A549 (cell line): ENCODE data around the gene CPLX4. TPM values are rescaled to one million over a fixed set of nuclear protein-coding genes. Genes with fewer than 3 reads are reported as not detected.

Source experiments
- ATAC-seq, 2 experiments: fragments of 200-7000 bp in 1 of 2; fragments of >200 bp in 1 of 2; cut with Nextera tagmentation in 1 of 2; cut with Tn5 transposase in 1 of 2; 3 replicates each; pipeline versions ENCODE4 v1.8.0 to v1.9.1; 2018 to 2020; ENCODE audit warnings: mild to moderate bottlenecking in 1 of 2, moderate library complexity in 1 of 2
- CTCF ChIA-PET: fragments of 300-600 bp; sonication (Branson Sonifier 250); formaldehyde crosslinking; extraction: SDS; loops from one replicate; lab custom pipeline; 2021; ENCODE audit warnings: antibody characterized with exemption, inconsistent platforms; lab: Yijun Ruan, JAX
- POLR2A ChIA-PET: fragments of 350-600 bp; formaldehyde crosslinking; extraction: SDS; loops from one replicate; lab custom pipeline; 2021; ENCODE audit warnings: antibody characterized with exemption, inconsistent platforms; lab: Yijun Ruan, JAX
- DNase-seq, 2 experiments: peaks; one replicate each; pipeline versions ENCODE4 v3.0.0 to v3.0.0-alpha.2; 2011 to 2016; ENCODE audit warnings: low read depth in 1 of 2, low spot score in 1 of 2
- FAIRE-seq: peaks from 2 replicates; lab custom pipeline; 2011; peaks lifted over from hg19 to GRCh38; lab: Jason Lieb, UNC
- H3K27ac ChIP-seq, 2 experiments: fragments of >200 bp; sonication (Bioruptor Twin); formaldehyde crosslinking; 3 replicates each; pipeline ENCODE4 v1.5.1; 2016 to 2017
- H3K4me1 ChIP-seq: fragments of >200 bp; sonication (Bioruptor Twin); formaldehyde crosslinking; 3 replicates; pipeline ENCODE4 v1.6.1; 2016
- H3K4me2 ChIP-seq: fragments of >200 bp; sonication (Bioruptor Twin); formaldehyde crosslinking; 3 replicates; pipeline ENCODE4 v1.6.1; 2016
- H3K4me3 ChIP-seq: fragments of >200 bp; sonication (Bioruptor Twin); formaldehyde crosslinking; 3 replicates; pipeline ENCODE4 v1.5.1; 2016
- H3K9me3 ChIP-seq: fragments of >200 bp; sonication (Bioruptor Twin); formaldehyde crosslinking; 3 replicates; pipeline ENCODE4 v1.6.1; 2016
- ATOH8 ChIP-seq: fragments of 250-450 bp; sonication (Bioruptor Pico); IDR thresholded peaks from 2 replicates; pipeline ENCODE4 v1.5.0; 2020; ENCODE audit warnings: low read depth, mild to moderate bottlenecking, moderate library complexity
- CBX8 ChIP-seq: fragments of 200-600 bp; sonication (generic); IDR thresholded peaks from 2 replicates; pipeline ENCODE4 v1.6.1; 2016
- CEBPB ChIP-seq, 2 experiments: fragments of >200 bp in 1 of 2; sonication (Bioruptor Twin) in 1 of 2; formaldehyde crosslinking in 1 of 2; IDR thresholded peaks; 2 replicates each; pipeline ENCODE4 v1.6.1; 2012 to 2016
- CHD2 ChIP-seq: fragments of 150-350 bp; IDR thresholded peaks from 2 replicates; pipeline ENCODE4 v1.6.1; 2014; ENCODE audit warnings: low read length; ENCODE audit not compliant: partially characterized antibody
- EHF ChIP-seq: fragments of 250-450 bp; sonication (Bioruptor Pico); IDR thresholded peaks from 2 replicates; pipeline ENCODE4 v1.5.0; 2020; ENCODE audit warnings: mild to moderate bottlenecking
- EHMT2 ChIP-seq: fragments of 200-600 bp; sonication (generic); IDR thresholded peaks from 2 replicates; pipeline ENCODE4 v1.6.1; 2016; ENCODE audit warnings: antibody characterized with exemption, low read depth, mild to moderate bottlenecking, moderate library complexity
- FOSB ChIP-seq: fragments of 250-450 bp; sonication (Bioruptor Pico); IDR thresholded peaks from 2 replicates; pipeline ENCODE4 v1.5.0; 2020; ENCODE audit warnings: mild to moderate bottlenecking, moderate library complexity
- FOSL2 ChIP-seq, 2 experiments: fragments of 450-650 bp in 1 of 2; fragments of >200 bp in 1 of 2; sonication (Bioruptor Twin) in 1 of 2; formaldehyde crosslinking; IDR thresholded peaks; 2 replicates each; pipeline versions ENCODE4 v1.5.0 to v1.6.1; 2016 to 2020; ENCODE audit warnings: mild to moderate bottlenecking in 1 of 2, moderate library complexity in 1 of 2
- HOXA7 ChIP-seq: fragments of 250-450 bp; sonication (Bioruptor Pico); IDR thresholded peaks from 2 replicates; pipeline ENCODE4 v1.5.0; 2020; ENCODE audit warnings: mild to moderate bottlenecking, moderate library complexity
- HOXB13 ChIP-seq: fragments of 250-450 bp; sonication (Bioruptor Pico); IDR thresholded peaks from 2 replicates; pipeline ENCODE4 v1.5.0; 2020; ENCODE audit warnings: low read depth, mild to moderate bottlenecking, moderate library complexity
- JUN ChIP-seq, 2 experiments: fragments of >200 bp; sonication (Bioruptor Twin); formaldehyde crosslinking; IDR thresholded peaks; 2 replicates in 1 of 2; 3 replicates in 1 of 2; pipeline ENCODE4 v1.6.1; 2016 to 2017
- JUNB ChIP-seq: fragments of >200 bp; sonication (Bioruptor Twin); formaldehyde crosslinking; IDR thresholded peaks from 2 replicates; pipeline ENCODE4 v1.6.1; 2016
- KDM5A ChIP-seq: fragments of 200-600 bp; sonication (generic); IDR thresholded peaks from 2 replicates; pipeline ENCODE4 v1.6.1; 2016; ENCODE audit warnings: antibody characterized with exemption, mild to moderate bottlenecking
- MAFK ChIP-seq: fragments of 450-650 bp; IDR thresholded peaks from 2 replicates; pipeline ENCODE4 v1.6.1; 2014; ENCODE audit not compliant: partially characterized antibody
- MAX ChIP-seq: IDR thresholded peaks from 2 replicates; pipeline ENCODE4 v1.6.1; 2012
- NR3C1 ChIP-seq: fragments of >200 bp; sonication (Bioruptor Twin); formaldehyde crosslinking; IDR thresholded peaks from 3 replicates; pipeline ENCODE4 v1.6.1; 2017
- PBX3 ChIP-seq: IDR thresholded peaks from 2 replicates; pipeline ENCODE4 v1.6.1; 2012
- PHF8 ChIP-seq: fragments of 200-600 bp; sonication (generic); IDR thresholded peaks from 2 replicates; pipeline ENCODE4 v1.6.1; 2016; ENCODE audit warnings: low read depth, mild to moderate bottlenecking, antibody characterized with exemption, moderate library complexity, borderline replicate concordance
- RAD21 ChIP-seq, 2 experiments: fragments of >200 bp in 1 of 2; sonication (Bioruptor Twin) in 1 of 2; formaldehyde crosslinking in 1 of 2; IDR thresholded peaks in 1 of 2; conservative IDR thresholded peaks in 1 of 2; 2 replicates in 1 of 2; 3 replicates in 1 of 2; pipeline ENCODE4 v1.6.1; 2012 to 2018; ENCODE audit warnings: inconsistent platforms in 1 of 2
- RFX5 ChIP-seq: fragments of 450-650 bp; IDR thresholded peaks from 2 replicates; pipeline ENCODE4 v1.7.1; 2014; ENCODE audit warnings: antibody characterized with exemption, mild to moderate bottlenecking, moderate library complexity
- SMC3 ChIP-seq: fragments of >200 bp; sonication (Bioruptor Twin); formaldehyde crosslinking; IDR thresholded peaks from 3 replicates; pipeline ENCODE4 v1.6.1; 2018; ENCODE audit warnings: inconsistent platforms
- SREBF2 ChIP-seq: fragments of 450-650 bp; IDR thresholded peaks from 2 replicates; pipeline ENCODE4 v1.6.1; 2014; ENCODE audit warnings: mild to moderate bottlenecking, moderate library complexity
- USF2 ChIP-seq: fragments of 450-650 bp; IDR thresholded peaks from 2 replicates; pipeline ENCODE4 v1.6.1; 2014; ENCODE audit warnings: antibody characterized with exemption
- ZC3H11A ChIP-seq: fragments of 450-650 bp; IDR thresholded peaks from 2 replicates; pipeline ENCODE4 v1.6.1; 2014; ENCODE audit warnings: antibody characterized with exemption, mild to moderate bottlenecking
- ZFP36 ChIP-seq: fragments of 450-650 bp; IDR thresholded peaks from 2 replicates; pipeline ENCODE4 v1.6.1; 2014; ENCODE audit warnings: borderline replicate concordance; ENCODE audit not compliant: partially characterized antibody
- ZNF302 ChIP-seq: fragments of 250-450 bp; sonication (Bioruptor Pico); IDR thresholded peaks from 2 replicates; pipeline ENCODE4 v1.9.0; 2021; ENCODE audit warnings: inconsistent platforms, mild to moderate bottlenecking, moderate library complexity
- WGBS: methylation state at CpG from one replicate; pipeline ENCODE4 v1.1.6; 2017; ENCODE audit errors: missing lambda C conversion rate; 5-methylcytosine and 5-hydroxymethylcytosine counted together
- polyA plus RNA-seq, 4 experiments: library from polyadenylated mRNA; depleted of rRNA in 3 of 4; stranded (reverse); fragments of >200 nt; fragmentation: RNase III in 1 of 4; extraction: RNeasy Plus Mini Kit Qiagen cat#74134 plus additional on column Dnase treatment in 1 of 4; gene quantifications; 2 replicates in 3 of 4; 3 replicates in 1 of 4; pipeline ENCODE4 v1.2.3, GENCODE V29; 2011 to 2017

Gene CPLX4
- polyA plus RNA-seq, 2 of the 4 experiments (the other 2 are of a cell fraction) = not detected

- Histone ChIP-seq H3K27ac (no peak overlapping the region), H3K4me3 (no peak overlapping the region), H3K4me2 (no peak overlapping the region), H3K9me3 (no peaks in the 10 kb centered on the region), H3K4me1 (no peaks in the 10 kb centered on the region)
- TF ChIP-seq CEBPB (IDR thresholded peaks at IDR 0.05) (peak in 1 of 2 experiments; percentile 13; a peak in 1 of 4 replicates), EHMT2 (no peak)
- DNase-seq (no peak), FAIRE-seq (no peak), ATAC-seq (no peak)
- CTCF ChIA-PET = interaction anchor here (0.5 kb wide), 1 partner anchor 15 kb away, joined by 3 read pairs; no protein-coding TSS in a partner anchor
- POLR2A ChIA-PET = no interaction called here
- 100% methylated on average over 2 of the region's 2 CpGs for WGBS
These were observed 10.2 kb upstream of the CPLX4 start for GRCh38 chr18:59328683-59329082.

GRCh38 chr18:59325965-59326364 is 7.5 kb upstream of the CPLX4 start:
- no peak for TF ChIP-seq SREBF2
- TF ChIP-seq SMC3 = no peak
- no peak for TF ChIP-seq CBX8
- TF ChIP-seq ZFP36 = no peak
- no peak for TF ChIP-seq JUN (IDR thresholded peaks at IDR 0.05)
- TF ChIP-seq HOXB13 (CRISPR knock-in tag) = no peak
- TF ChIP-seq RAD21 (conservative IDR thresholded peaks at IDR 0.05 in 1 of 2, IDR thresholded peaks at IDR 0.05 in 1 of 2) = no peak
- no peak for TF ChIP-seq KDM5A
- TF ChIP-seq FOSL2 (IDR thresholded peaks at IDR 0.05) = no peak
- no peak for TF ChIP-seq FOSL2 (CRISPR knock-in tag; IDR thresholded peaks at IDR 0.05)
- no peak for TF ChIP-seq EHF (CRISPR knock-in tag)
- TF ChIP-seq ATOH8 (CRISPR knock-in tag) = no peak
- no peak for TF ChIP-seq FOSB (CRISPR knock-in tag)
- TF ChIP-seq CEBPB (IDR thresholded peaks at IDR 0.05) = no peak

GRCh38 chr18:59324623-59324971 is 6.1 kb upstream of the CPLX4 start:
- no peaks in the 10 kb centered on the region for H3K4me1 ChIP-seq
- H3K4me3 ChIP-seq = no peak overlapping the region
- CTCF ChIA-PET = no interaction called here
- POLR2A ChIA-PET = no interaction called here
- no peak for FAIRE-seq
- H3K4me2 ChIP-seq = no peak overlapping the region
- H3K9me3 ChIP-seq = no peaks in the 10 kb centered on the region
- DNase-seq = no peak
- WGBS = 77% methylated on average over 3 of the region's 4 CpGs
- H3K27ac ChIP-seq = no peak overlapping the region
- no peak for TF ChIP-seq USF2
- TF ChIP-seq EHF (CRISPR knock-in tag) = no peak
- no peak for TF ChIP-seq CHD2
- TF ChIP-seq MAFK = no peak
- TF ChIP-seq HOXB13 (CRISPR knock-in tag) = no peak
- no peak for TF ChIP-seq ZNF302 (CRISPR knock-in tag)
- TF ChIP-seq HOXA7 (CRISPR knock-in tag) = no peak
- TF ChIP-seq JUNB = no peak
- no peak for TF ChIP-seq NR3C1
- TF ChIP-seq RFX5 = no peak
- TF ChIP-seq PHF8 = no peak
- no peak for TF ChIP-seq CBX8
- TF ChIP-seq PBX3 = no peak
- TF ChIP-seq MAX = no peak
- no peak for TF ChIP-seq ZC3H11A
- ATAC-seq = peak in 1 of 2 experiments; percentile 56; a peak in 2 of 6 replicates

More at GRCh38 chr18:59325965-59326364, 7.5 kb upstream of the CPLX4 start:
- no peak for DNase-seq
- H3K9me3 ChIP-seq = no peaks in the 10 kb centered on the region
- CTCF ChIA-PET = interaction anchor here (1.0 kb wide), 1 partner anchor 76 kb away, joined by 3 read pairs; no protein-coding TSS in a partner anchor
- H3K4me2 ChIP-seq = no peak overlapping the region
- no peak overlapping the region for H3K27ac ChIP-seq
- no peak for ATAC-seq
- no peak overlapping the region for H3K4me3 ChIP-seq
- H3K4me1 ChIP-seq = no peaks in the 10 kb centered on the region
- no peak for FAIRE-seq
- POLR2A ChIA-PET = no interaction called here
- WGBS = 96% methylated on average over 1 of the region's 1 CpG
